Upper lobe of right lung (tissue), 1 donor: ENCODE measurements around the gene D2HGDH. TPM values are rescaled to one million over a fixed set of nuclear protein-coding genes. Genes with fewer than 3 reads are reported as not detected.

Source experiments
- ATAC-seq: fragments of 200-7000 bp; cut with Tn5 transposase; one replicate; pipeline ENCODE4 v1.9.1; 2020; ENCODE audit warnings: mild to moderate bottlenecking, moderate library complexity
- DNase-seq: peaks from one replicate; pipeline ENCODE4 v3.0.0-alpha.2; 2020
- H3K27ac ChIP-seq: fragments of 200-600 bp; one replicate; pipeline ENCODE4 v1.8.0; 2022
- H3K27me3 ChIP-seq: fragments of 200-600 bp; one replicate; pipeline ENCODE4 v1.8.0; 2022; ENCODE audit warnings: mild to moderate bottlenecking
- H3K36me3 ChIP-seq: fragments of 200-600 bp; one replicate; pipeline ENCODE4 v1.8.0; 2022
- H3K4me1 ChIP-seq: fragments of 200-600 bp; one replicate; pipeline ENCODE4 v1.8.0; 2022
- H3K4me3 ChIP-seq: fragments of 200-600 bp; one replicate; pipeline ENCODE4 v1.8.0; 2022; ENCODE audit warnings: mild to moderate bottlenecking
- H3K9me3 ChIP-seq: fragments of 200-600 bp; one replicate; pipeline ENCODE4 v1.8.0; 2022
- CTCF ChIP-seq: fragments of 200-600 bp; IDR thresholded peaks from one replicate; pipeline ENCODE4 v1.8.0; 2022; ENCODE audit warnings: antibody characterized with exemption
- intact Hi-C: fragments of 100-400 bp; cut with DNase I; formaldehyde crosslinking; loops from one replicate; pipeline ENCODE4 v1.11.0; 2022
- total RNA-seq: library from RNA; stranded (reverse); fragmentation: NEBNext Ultra II Directional; extraction: Animal tissue kit (Norgen Biotek cat#: 25700); gene quantifications from one replicate; pipeline ENCODE4 v1.2.1, GENCODE V29; 2021
- donor health status: DM: no; HTN: yes; CAD: no; lungs with severe emphysema.

Gene D2HGDH
- total RNA-seq, 1 donor from 2014 or later, result 28.8 TPM

- ATAC-seq (no peak), DNase-seq (peak; percentile 43)
- Histone ChIP-seq H3K4me1 (peaks cover 6% of the 10 kb centered on the region), H3K4me3 (no peak overlapping the region), H3K36me3 (no peaks in the 10 kb centered on the region), H3K9me3 (no peaks in the 10 kb centered on the region), H3K27me3 (peaks cover 18% of the 10 kb centered on the region), H3K27ac (no peak overlapping the region)
- intact Hi-C loops, result no loop called here
- TF ChIP-seq CTCF, result no peak
Measured at GRCh38 chr2:241808051-241808720, 73.8 kb downstream of the D2HGDH start.

- peaks cover 4% of the 10 kb centered on the region for H3K4me1 ChIP-seq
- H3K27me3 ChIP-seq, result peaks cover 11% of the 10 kb centered on the region
- H3K36me3 ChIP-seq, result no peaks in the 10 kb centered on the region
- H3K27ac ChIP-seq, result no peak within 1 kb of the TSS
- TF ChIP-seq CTCF, result no peak
- H3K4me3 ChIP-seq, result no peak within 1 kb of the TSS
- no peaks in the 10 kb centered on the region for H3K9me3 ChIP-seq
- ATAC-seq (no peak), DNase-seq (peak; percentile 52)
- intact Hi-C loops, result no loop called here
Measured at GRCh38 chr2:241808721-241809382, 74.4 kb downstream of the D2HGDH start, which contains the start of gene NEU4. Gene NEU4, plus strand, starts transcription at chr2:241809193. Its CDS starts 5,292 bp downstream, at chr2:241814485.

GRCh38 chr2:241809383-241810306, 75.2 kb downstream of the D2HGDH start:
- no peak overlapping the region for H3K27ac ChIP-seq
- no peaks in the 10 kb centered on the region for H3K36me3 ChIP-seq
- no peak for TF ChIP-seq CTCF
- H3K4me1 ChIP-seq, result no peaks in the 10 kb centered on the region
- DNase-seq (peak; percentile 55), ATAC-seq (no peak)
- H3K27me3 ChIP-seq, result peaks cover 3% of the 10 kb centered on the region
- no peak overlapping the region for H3K4me3 ChIP-seq
- intact Hi-C loops, result no loop called here
- no peaks in the 10 kb centered on the region for H3K9me3 ChIP-seq

- TF ChIP-seq CTCF, result no peak
- Histone ChIP-seq H3K9me3 (no peaks in the 10 kb centered on the region), H3K4me1 (no peaks in the 10 kb centered on the region), H3K27me3 (no peaks in the 10 kb centered on the region), H3K4me3 (no peak overlapping the region), H3K27ac (no peak overlapping the region), H3K36me3 (no peaks in the 10 kb centered on the region)
- peak; percentile 11 for ATAC-seq
- intact Hi-C loops, result no loop called here
- DNase-seq, result peak; percentile 43
Measured at GRCh38 chr2:241810307-241811200, 76.1 kb downstream of the D2HGDH start.
